A204.1 (cell line): ENCODE data around the gene HTR1D.
"Not testable (repeated sequence)": the region's sequence is repeated elsewhere in the genome, so short reads cannot be mapped to it uniquely, and the experiment has no call there.

Source experiments
- FAIRE-seq: peaks from 2 replicates; lab custom pipeline; 2012; peaks lifted over from hg19 to GRCh38; lab: Jason Lieb, UNC

Gene HTR1D

GRCh38 chr1:23217421-23218115, at the start of gene HTR1D:
TSS of gene HTR1D (minus strand) at chr1:23217502. CDS start at chr1:23194219, 23,283 bp downstream.
- no peak for FAIRE-seq

DNA sequence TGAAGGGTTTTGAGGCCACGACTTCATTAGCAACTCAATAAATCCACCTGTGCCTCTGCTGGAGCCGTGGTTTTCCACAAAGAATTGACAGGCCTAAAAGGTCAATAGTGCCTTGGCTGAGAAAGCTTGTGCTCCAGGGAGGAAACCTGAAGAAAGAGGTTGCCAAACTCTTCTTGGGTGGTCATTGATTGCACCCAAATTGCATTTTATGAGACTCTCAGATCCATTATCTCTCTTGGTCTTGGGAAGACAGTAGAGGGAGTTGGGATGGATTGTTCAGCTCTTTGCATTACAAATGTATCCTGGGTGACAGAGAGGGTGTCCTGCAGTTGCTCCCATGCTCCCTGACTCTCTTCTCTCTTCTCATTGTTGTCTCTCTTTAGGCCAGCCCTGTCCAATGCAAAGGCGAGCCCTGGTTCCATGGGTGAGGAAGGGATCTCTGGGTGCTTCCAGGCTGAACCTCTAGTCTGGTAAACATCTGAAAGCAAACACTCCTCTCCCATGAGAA, 46.1 kb upstream of the HTR1D start:
- no peak for FAIRE-seq

DNA sequence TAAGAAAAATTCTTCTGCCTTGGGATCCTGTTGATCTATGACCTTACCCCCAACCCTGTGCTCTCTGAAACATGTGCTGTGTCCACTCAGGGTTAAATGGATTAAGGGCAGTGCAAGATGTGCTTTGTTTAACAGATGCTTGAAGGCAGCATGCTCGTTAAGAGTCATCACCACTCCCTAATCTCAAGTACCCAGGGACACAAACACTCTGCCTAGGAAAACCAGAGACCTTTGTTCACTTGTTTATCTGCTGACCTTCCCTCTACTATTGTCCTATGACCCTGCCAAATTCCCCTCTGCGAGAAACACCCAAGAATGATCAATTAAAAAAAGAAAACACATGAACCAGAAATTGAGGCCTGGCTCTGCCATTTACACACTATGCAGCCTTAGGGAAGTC, 40.8 kb upstream of the HTR1D start:
- not testable (repeated sequence) for FAIRE-seq

DNA sequence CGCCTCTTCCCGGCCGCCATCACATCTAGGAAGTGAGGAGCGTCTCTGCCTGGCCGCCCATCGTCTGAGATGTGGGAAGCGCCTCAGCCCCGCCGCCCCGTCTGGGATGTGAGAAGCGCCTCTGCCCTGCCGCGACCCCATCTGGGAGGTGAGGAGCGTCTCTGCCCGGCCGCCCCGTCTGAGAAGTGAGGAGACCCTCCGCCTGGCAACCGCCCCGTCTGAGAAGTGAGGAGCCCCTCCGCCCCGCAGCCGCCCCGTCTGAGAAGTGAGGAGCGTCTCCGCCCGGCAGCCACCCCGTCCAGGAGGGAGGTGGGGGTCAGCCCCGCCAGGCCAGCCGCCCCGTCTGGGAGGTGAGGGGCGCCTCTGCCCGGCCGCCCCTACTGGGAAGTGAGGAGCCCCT, 40.1 kb upstream of the HTR1D start:
- FAIRE-seq, result not testable (repeated sequence)

GRCh38 chr1:23254584-23254983, 37.3 kb upstream of the HTR1D start:
- no peak for FAIRE-seq

DNA sequence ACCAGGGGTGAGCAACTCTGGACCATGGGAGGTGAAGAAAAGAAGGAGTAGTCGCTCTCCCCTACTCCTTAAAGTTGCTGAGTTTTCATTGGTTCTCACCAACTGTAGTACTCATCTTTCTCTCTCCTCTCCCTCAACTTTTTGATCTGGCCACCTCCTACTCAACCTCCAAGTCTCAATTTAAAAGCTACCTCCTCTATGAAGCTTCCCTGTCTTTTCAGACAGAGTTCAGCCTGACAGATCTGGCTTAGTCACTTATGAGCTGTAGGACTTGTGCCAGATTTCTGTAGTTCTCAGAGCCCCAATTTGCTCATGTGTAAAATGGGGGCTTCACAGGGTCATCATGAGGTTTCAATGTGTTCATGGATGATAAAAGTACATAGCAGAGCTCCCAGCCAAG, 34.5 kb upstream of the HTR1D start:
- no peak for FAIRE-seq

GRCh38 chr1:23249787-23250454, 32.6 kb upstream of the HTR1D start:
- FAIRE-seq, result no peak

GRCh38 chr1:23247276-23247675, 30.0 kb upstream of the HTR1D start:
- no peak for FAIRE-seq

GRCh38 chr1:23246274-23246673, 29.0 kb upstream of the HTR1D start:
- no peak for FAIRE-seq

DNA sequence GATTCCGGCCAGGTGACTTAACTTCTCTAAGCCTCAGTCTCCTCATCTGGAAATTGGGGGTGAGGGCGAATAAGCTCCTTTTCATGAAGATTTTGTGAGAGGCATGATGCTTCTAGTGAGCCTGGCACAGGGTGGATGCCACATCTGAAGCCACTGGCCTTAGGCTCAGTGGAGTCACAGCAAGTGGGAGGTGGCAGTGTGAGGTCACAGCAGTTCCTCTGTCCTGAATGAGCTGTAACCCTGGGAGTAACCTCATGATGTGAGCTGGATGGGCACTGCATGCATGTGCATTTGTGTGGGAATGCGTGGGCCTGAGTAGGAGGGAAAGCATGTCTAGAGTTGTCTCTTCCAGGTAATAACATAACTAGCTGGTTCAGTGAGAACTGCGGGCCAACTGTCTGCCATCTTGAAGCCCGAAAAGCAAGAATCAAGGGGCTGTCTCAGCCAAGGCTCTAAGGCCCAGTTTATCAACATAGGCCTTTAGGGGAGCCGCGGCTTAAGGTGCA, 27.0 kb upstream of the HTR1D start:
- no peak for FAIRE-seq

- no peak for FAIRE-seq
Observed at GRCh38 chr1:23242414-23242813, 25.1 kb upstream of the HTR1D start.

DNA sequence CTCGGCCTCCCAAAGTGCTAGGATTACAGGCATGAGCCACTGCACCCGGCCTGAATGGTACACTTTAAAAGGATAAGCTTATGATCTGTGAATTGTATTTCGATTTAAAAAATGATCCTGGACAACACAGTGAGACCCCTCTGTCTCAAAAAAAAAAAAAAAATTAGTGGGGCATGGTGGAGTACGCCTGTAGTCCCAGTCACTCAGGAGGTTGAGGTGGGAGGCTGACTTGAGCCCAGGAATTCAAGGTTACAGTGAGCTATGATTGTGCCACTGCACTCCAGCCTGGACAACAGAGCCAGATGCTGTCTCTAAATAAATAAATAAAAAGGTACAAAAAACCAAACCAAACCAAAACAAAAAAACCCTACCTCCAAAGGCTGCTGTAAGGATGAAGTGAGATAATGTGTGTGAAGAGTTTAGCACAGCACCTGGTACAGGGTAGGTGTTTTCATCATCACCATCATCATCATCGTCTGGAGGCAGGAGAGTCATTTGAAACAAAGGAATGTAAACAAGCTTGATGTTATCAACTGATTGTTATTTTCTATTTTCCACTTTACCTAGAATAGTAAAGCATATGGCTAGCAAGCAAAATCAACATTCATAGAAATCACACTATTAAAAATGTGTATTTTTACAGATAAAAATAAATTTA, 22.5 kb upstream of the HTR1D start:
- no peak for FAIRE-seq

DNA sequence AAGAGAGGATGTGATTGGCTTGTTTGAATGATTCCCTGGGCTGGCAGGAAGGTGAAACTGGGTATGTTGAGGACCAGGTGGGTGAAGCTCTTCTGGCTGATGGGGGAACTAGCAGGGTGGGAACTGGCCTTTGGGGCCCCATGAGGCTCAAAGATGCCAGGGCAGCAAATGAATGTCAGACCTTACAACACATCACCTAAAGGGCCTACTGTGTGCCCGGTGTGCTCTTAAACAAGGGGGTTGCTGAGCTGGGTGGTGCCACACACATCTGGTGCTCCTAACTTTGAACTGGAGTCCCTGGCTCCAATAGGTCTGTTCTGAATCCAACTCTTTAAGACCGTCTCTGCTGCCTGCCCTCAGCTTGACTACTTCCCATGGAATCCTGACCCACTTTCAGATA, 21.3 kb upstream of the HTR1D start:
- no peak for FAIRE-seq

DNA sequence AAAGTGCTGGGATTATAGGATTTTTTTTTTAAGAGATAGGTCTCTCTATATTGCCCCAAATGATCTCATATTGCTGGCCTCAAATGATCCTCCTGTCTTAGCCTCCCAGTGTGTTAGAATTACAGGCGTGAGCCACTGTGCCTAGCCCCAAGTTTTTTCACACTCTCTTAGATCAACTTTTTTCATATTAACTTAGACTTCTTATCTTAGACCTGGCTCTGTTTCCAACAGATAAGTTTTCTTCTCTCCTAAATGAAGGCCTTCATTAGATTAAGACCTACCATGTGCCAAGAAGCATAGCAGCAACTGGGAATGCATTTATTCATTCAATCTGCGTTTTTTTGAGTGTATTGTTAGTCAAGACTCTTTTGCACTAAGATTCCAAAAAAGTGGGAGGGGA, 20.2 kb upstream of the HTR1D start:
- no peak for FAIRE-seq

- FAIRE-seq, result no peak
Observed at GRCh38 chr1:23227806-23228205, 10.5 kb upstream of the HTR1D start.

GRCh38 chr1:23224739-23225648, 7.7 kb upstream of the HTR1D start:
- no peak for FAIRE-seq

DNA sequence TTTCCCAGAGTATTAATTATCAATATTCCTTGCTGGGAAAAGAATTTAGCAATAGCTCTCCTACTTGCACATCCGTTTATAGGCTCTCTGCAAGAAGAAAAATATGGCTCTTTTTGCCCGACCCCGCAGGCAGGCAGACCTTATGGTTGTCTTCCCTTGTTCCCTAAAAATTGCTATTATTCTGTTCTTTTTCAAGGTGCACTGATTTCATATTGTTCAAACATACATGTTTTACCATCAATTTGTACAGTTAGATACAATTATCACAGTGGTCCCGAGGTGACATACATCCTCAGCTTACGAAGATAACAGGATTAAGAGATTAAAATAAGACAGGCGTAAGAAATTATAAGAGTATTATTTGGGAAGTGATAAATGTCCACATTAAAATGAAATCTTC, 6.7 kb upstream of the HTR1D start:
- not testable (repeated sequence) for FAIRE-seq

DNA sequence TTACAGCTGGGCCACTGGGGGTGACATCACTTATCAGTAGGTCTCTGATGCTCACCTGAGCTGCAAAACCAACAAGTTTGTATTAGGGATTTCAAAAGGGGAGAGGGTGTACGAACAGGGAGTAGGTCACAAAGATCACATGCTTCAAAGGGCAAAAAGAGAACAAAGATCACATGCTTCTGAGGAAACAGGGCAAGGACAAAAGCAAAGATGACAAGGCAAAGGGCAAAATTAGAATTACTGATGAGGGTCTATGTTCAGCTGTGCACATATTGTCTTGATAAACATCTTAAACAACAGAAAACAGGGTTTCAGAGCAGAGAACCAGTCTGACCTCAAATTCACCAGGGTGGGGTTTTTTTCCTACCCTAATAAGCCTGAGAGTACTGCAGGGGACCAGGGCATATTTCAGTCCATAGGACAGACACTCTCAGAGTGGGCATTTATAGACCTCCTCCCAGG, 6.2 kb upstream of the HTR1D start:
- not testable (repeated sequence) for FAIRE-seq

DNA sequence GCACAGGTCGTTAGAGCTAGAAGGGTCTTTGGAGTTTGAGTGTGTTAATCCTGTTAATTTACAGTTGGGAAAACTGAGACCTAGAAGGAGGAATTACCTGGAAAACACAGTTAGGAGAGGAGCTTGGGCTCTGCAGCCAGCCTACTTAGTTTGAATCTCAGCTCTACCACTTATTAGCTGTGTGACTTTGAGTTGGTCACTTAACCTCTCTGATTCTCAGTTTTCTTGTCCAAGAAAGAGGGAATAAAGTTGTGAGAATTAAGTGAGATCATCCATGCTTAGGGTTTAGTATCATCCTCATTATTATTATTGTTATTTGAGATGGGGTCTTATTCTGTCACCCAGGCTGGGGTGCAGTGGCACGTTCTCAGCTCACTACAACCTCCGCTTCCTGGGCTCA, 5.4 kb upstream of the HTR1D start:
- no peak for FAIRE-seq

GRCh38 chr1:23222331-23222730, 5.0 kb upstream of the HTR1D start:
- no peak for FAIRE-seq

DNA sequence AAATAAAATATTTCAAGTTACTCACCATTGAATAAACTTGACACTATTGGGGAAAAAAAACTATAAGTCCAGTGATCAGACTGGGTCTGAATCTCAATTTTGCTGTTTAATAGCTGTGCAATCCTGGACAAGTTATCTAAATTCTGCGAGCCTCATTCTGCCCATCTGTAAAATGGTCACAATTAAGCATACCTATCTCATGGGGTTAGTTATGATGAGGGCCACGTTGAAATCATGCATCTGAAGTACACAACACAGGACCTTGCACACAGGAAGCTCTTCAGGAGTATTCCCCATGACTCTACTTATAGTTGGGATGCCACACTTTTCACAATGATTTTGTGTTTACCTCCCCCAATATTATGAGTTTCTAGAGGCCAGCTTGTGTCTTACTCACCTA, 3.8 kb upstream of the HTR1D start:
- no peak for FAIRE-seq
